ENCODE measurements around the gene ITGA7. TPM values are rescaled to one million over a fixed set of nuclear protein-coding genes. Genes with fewer than 3 reads are reported as not detected.
"Not testable (repeated sequence)": the region's sequence is repeated elsewhere in the genome, so short reads cannot be mapped to it uniquely, and the experiment has no call there.

Gene ITGA7
- total and polyA plus RNA-seq, 2 of the 4 experiments (the other 2 are of a cell fraction): 3.9 to 15.7 TPM

DNA sequence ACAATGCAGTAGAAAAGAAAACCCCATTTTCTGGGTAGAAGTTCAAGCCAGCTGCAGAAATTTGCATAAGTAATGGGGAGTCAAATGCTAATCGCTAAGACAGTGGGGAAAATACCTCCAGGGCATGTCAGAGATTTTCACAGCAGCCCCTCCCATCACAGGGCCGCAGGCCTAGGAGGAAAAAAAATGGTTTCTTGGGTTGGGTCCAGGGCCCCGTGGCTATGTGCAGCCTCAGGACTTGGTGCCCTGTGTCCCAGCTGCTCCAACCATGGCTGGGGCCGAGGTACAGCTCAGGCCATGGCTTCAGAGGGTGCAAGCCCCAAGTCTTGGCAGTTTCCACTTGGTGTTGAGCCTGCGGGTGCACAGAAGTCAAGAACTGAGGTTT, 56.4 kb downstream of the ITGA7 start:
- no peak overlapping the region for H2BK120ac ChIP-seq (ENCODE audit: low read depth, low read length)
- ATAC-seq (ENCODE audit: low read depth) (no peak), DNase-seq (no peak)
- H2BK15ac ChIP-seq (ENCODE audit: low read depth, low read length): no peak overlapping the region
- no peak overlapping the region for H3K4me2 ChIP-seq (ENCODE audit: low read depth, low read length)
- H2BK5ac ChIP-seq (ENCODE audit: low read depth, low read length, poor library complexity, severe bottlenecking): no peak overlapping the region
- no peak overlapping the region for H4K8ac ChIP-seq (ENCODE audit: low read depth in 2 of 2, low read length in 2 of 2)
- H2BK20ac ChIP-seq (ENCODE audit: low read depth, low read length): no peak overlapping the region
- H3K4me1 ChIP-seq (ENCODE audit: control insufficient read depth, insufficient read depth, low read length): no peaks in the 10 kb centered on the region
- peaks cover 2% of the 10 kb centered on the region for H3K27me3 ChIP-seq (ENCODE audit: control insufficient read depth, insufficient read depth, low read length)
- no peak overlapping the region for H2AK5ac ChIP-seq (ENCODE audit: low read depth, low read length)
- H4K91ac ChIP-seq (ENCODE audit: insufficient read depth, low read depth, low read length): no peak overlapping the region
- CTCF ChIA-PET: no interaction called here
- WGBS, 2 experiments (ENCODE audit: extremely low coverage in 2 of 2, insufficient read length in 1 of 2): 53% methylated on average over 3 of the region's 5 CpGs; no CpG with 5 or more reads in 1 of the 2 experiments
- H3K4me3 ChIP-seq (ENCODE audit: insufficient read depth, low read depth, low read length): no peak overlapping the region
- no peaks in the 10 kb centered on the region for H4K20me1 ChIP-seq (ENCODE audit: insufficient read depth, low read length)
- H3K23ac ChIP-seq (ENCODE audit: low read depth, low read length): no peak overlapping the region
- H3K36me3 ChIP-seq (ENCODE audit: control insufficient read depth, insufficient read depth, low read length): no peaks in the 10 kb centered on the region
- H3K9me1 ChIP-seq (ENCODE audit: insufficient read depth, low read length): no peaks in the 10 kb centered on the region
- no peak overlapping the region for H3K56ac ChIP-seq (ENCODE audit: extremely low read depth, insufficient read depth, low read length)
- no peak overlapping the region for H2AFZ ChIP-seq (replicated peaks; ENCODE audit: low read length, poor library complexity)
- in situ Hi-C loops (cut with MboI; ENCODE audit: low sequenced_read_pairs): no loop called here
- no TSS peak for BruUV-seq (replicated peaks)
- no peak overlapping the region for H3K9ac ChIP-seq (ENCODE audit: low read depth, low read length)
- H4K5ac ChIP-seq (ENCODE audit: low read depth, low read length): no peak overlapping the region
- H3K9me3 ChIP-seq (ENCODE audit: control insufficient read depth, insufficient read depth, low read length): no peaks in the 10 kb centered on the region
- no peak overlapping the region for H3K18ac ChIP-seq (ENCODE audit: low read depth, low read length)
- no peak overlapping the region for H3K4ac ChIP-seq (ENCODE audit: low read depth, low read length)
- intact Hi-C loops (cut with micrococcal nuclease): no loop called here
- H3K14ac ChIP-seq (replicated peaks; ENCODE audit: low read depth, low read length): no peak overlapping the region
- H2AK9ac ChIP-seq (replicated peaks; ENCODE audit: low read depth, low read length, poor library complexity): no peak overlapping the region
- no peak overlapping the region for H3K27ac ChIP-seq (ENCODE audit: insufficient read depth, low read length)
- TF ChIP-seq CHD1 (IDR thresholded peaks at IDR 0.05; ENCODE audit: low read depth, low read length) (no peak), RCOR1 (IDR thresholded peaks at IDR 0.05; ENCODE audit: insufficient replicate concordance, low read length) (no peak), CEBPB (IDR thresholded peaks at IDR 0.05; ENCODE audit: low read depth, low read length) (no peak), MAFK (IDR thresholded peaks at IDR 0.05; ENCODE audit: low read depth, low read length) (no peak), POLR2A (IDR thresholded peaks at IDR 0.05; ENCODE audit: low read depth, low read length) (no peak), BHLHE40 (IDR thresholded peaks at IDR 0.05; ENCODE audit: low read depth, low read length) (no peak)
- TF ChIP-seq, protein P1, sequence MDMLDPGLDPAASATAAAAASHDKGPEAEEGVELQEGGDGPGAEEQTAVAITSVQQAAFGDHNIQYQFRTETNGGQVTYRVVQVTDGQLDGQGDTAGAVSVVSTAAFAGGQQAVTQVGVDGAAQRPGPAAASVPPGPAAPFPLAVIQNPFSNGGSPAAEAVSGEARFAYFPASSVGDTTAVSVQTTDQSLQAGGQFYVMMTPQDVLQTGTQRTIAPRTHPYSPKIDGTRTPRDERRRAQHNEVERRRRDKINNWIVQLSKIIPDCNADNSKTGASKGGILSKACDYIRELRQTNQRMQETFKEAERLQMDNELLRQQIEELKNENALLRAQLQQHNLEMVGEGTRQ (IDR thresholded peaks at IDR 0.05; ENCODE audit: low read depth, low read length): no peak
- H3K79me1 ChIP-seq (ENCODE audit: low read depth in 1 of 2, low read length in 2 of 2): no peaks in the 10 kb centered on the region
- dilution Hi-C loops (cut with HindIII; ENCODE audit: low sequenced_read_pairs, unreplicated experiment): no loop called here
- POLR2A ChIA-PET (ENCODE audit: unreplicated experiment): interaction anchor here (0.6 kb wide), 1 partner anchor 253 kb away, joined by 13 read pairs; no protein-coding TSS in a partner anchor

DNA sequence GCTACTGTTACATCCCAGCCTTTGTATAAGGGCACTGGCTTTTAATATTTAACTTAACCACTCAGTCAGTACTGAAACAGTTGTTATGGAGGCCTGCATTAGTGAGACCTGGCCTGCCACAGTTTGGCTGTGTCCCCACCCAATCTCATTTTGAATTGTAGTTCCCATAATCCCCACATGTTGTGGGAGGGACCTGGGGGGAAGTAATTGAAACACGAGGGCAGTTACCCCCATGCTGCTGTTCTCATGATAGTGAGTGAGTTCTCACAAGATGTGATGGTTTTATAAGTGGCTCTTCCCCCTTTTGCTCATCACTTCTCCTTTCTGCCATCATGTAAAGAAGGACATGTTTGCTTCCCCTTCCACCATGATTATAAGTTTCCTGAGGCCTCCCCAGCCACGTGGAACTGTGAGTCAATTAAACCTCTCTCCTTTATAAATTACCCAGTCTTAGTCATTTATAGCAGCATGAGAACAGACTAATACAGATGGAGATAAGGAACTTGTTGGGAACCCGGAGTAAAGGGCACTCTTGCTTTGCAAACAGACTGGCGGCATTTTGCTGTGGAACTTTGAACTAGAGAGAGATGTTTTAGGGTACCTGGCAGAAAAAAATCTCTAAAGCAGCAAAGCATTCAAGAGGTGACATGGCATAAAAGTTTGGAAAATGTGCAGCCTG, 56.9 kb downstream of the ITGA7 start:
- H3K4me1 ChIP-seq (ENCODE audit: control insufficient read depth, insufficient read depth, low read length); H2BK120ac ChIP-seq (ENCODE audit: low read depth, low read length); H2BK5ac ChIP-seq (ENCODE audit: low read depth, low read length, poor library complexity, severe bottlenecking); H3K36me3 ChIP-seq (ENCODE audit: control insufficient read depth, insufficient read depth, low read length); H4K91ac ChIP-seq (ENCODE audit: insufficient read depth, low read depth, low read length); H3K23ac ChIP-seq (ENCODE audit: low read depth, low read length); H2AFZ ChIP-seq (replicated peaks; ENCODE audit: low read length, poor library complexity); BruUV-seq (replicated peaks); H3K4me2 ChIP-seq (ENCODE audit: low read depth, low read length); H2AK5ac ChIP-seq (ENCODE audit: low read depth, low read length); H3K4me3 ChIP-seq (ENCODE audit: insufficient read depth, low read depth, low read length); ATAC-seq (ENCODE audit: low read depth); H3K14ac ChIP-seq (replicated peaks; ENCODE audit: low read depth, low read length); dilution Hi-C loops (cut with HindIII; ENCODE audit: low sequenced_read_pairs, unreplicated experiment); H2AK9ac ChIP-seq (replicated peaks; ENCODE audit: low read depth, low read length, poor library complexity); in situ Hi-C loops (cut with MboI; ENCODE audit: low sequenced_read_pairs); H4K8ac ChIP-seq (ENCODE audit: low read depth in 2 of 2, low read length in 2 of 2); intact Hi-C loops (cut with micrococcal nuclease); H3K18ac ChIP-seq (ENCODE audit: low read depth, low read length); H2BK15ac ChIP-seq (ENCODE audit: low read depth, low read length); H2BK20ac ChIP-seq (ENCODE audit: low read depth, low read length); H3K27me3 ChIP-seq (ENCODE audit: control insufficient read depth, insufficient read depth, low read length); H3K56ac ChIP-seq (ENCODE audit: extremely low read depth, insufficient read depth, low read length); H4K5ac ChIP-seq (ENCODE audit: low read depth, low read length); H3K79me1 ChIP-seq (ENCODE audit: low read depth in 1 of 2, low read length in 2 of 2); DNase-seq; H3K4ac ChIP-seq (ENCODE audit: low read depth, low read length); H3K9me3 ChIP-seq (ENCODE audit: control insufficient read depth, insufficient read depth, low read length); H3K9me1 ChIP-seq (ENCODE audit: insufficient read depth, low read length); H4K20me1 ChIP-seq (ENCODE audit: insufficient read depth, low read length); CTCF ChIA-PET; H3K27ac ChIP-seq (ENCODE audit: insufficient read depth, low read length); H3K9ac ChIP-seq (ENCODE audit: low read depth, low read length): not testable (repeated sequence)
- POLR2A ChIA-PET (ENCODE audit: unreplicated experiment): interaction anchor here (0.6 kb wide), 1 partner anchor 253 kb away, joined by 13 read pairs; no protein-coding TSS in a partner anchor
- WGBS, 2 experiments (ENCODE audit: extremely low coverage in 2 of 2, insufficient read length in 1 of 2): no CpG with 5 or more reads among the region's 4 CpGs

Measured in IMR-90 (cell line).